Karpas-422 (cell line): ENCODE measurements around the gene RPS6KB2. TPM values are rescaled to one million over a fixed set of nuclear protein-coding genes. Genes with fewer than 3 reads are reported as not detected.

Experiments
- DNase-seq: peaks from one replicate; pipeline ENCODE4 v3.0.0-alpha.2; 2015
- H2AFZ ChIP-seq: fragments of 200-600 bp; sonication (generic); 2 replicates; pipeline ENCODE4 v1.6.1; 2014; ENCODE audit warnings: antibody characterized with exemption, low read length, mixed read lengths
- H3K27ac ChIP-seq: fragments of 200-600 bp; sonication (generic); 2 replicates; pipeline ENCODE4 v1.5.1; 2014; ENCODE audit warnings: mild to moderate bottlenecking, low read length, moderate library complexity
- H3K27me3 ChIP-seq: fragments of 200-600 bp; sonication (generic); 2 replicates; pipeline ENCODE4 v1.6.1; 2014; ENCODE audit warnings: low read length, mixed read lengths
- H3K36me3 ChIP-seq: fragments of 200-600 bp; sonication (generic); 2 replicates; pipeline ENCODE4 v1.6.1; 2014; ENCODE audit warnings: low read length, mixed read lengths; ENCODE audit not compliant: insufficient read depth
- H3K4me1 ChIP-seq: fragments of 200-600 bp; sonication (generic); 2 replicates; pipeline ENCODE4 v1.6.1; 2014; ENCODE audit warnings: mild to moderate bottlenecking, low read length, mixed read lengths
- H3K4me2 ChIP-seq: fragments of 200-600 bp; sonication (generic); 2 replicates; pipeline ENCODE4 v1.6.1; 2014; ENCODE audit warnings: low read length, low read depth, mild to moderate bottlenecking; ENCODE audit not compliant: poor library complexity, severe bottlenecking
- H3K4me3 ChIP-seq: fragments of 200-600 bp; sonication (generic); 2 replicates; pipeline ENCODE4 v1.5.1; 2014; ENCODE audit warnings: mild to moderate bottlenecking, antibody characterized with exemption, low read length, mixed read lengths
- H3K79me2 ChIP-seq: fragments of 200-600 bp; sonication (generic); 2 replicates; pipeline ENCODE4 v1.6.1; 2014; ENCODE audit warnings: mild to moderate bottlenecking, low read length, mixed read lengths
- H3K9ac ChIP-seq: fragments of 200-600 bp; sonication (generic); 2 replicates; pipeline ENCODE4 v1.6.0; 2014; ENCODE audit warnings: low read length
- H3K9me2 ChIP-seq: fragments of 200-600 bp; sonication (generic), shearing (Covaris generic); replicated peaks from 2 replicates; pipeline ENCODE4 v1.6.0; 2014; ENCODE audit warnings: mild to moderate bottlenecking, low read length, moderate library complexity; ENCODE audit not compliant: insufficient read depth
- H3K9me3 ChIP-seq: fragments of 300-700, 200-600 bp; sonication (generic); 2 replicates; pipeline ENCODE4 v1.6.1; 2014; ENCODE audit warnings: low read length, mixed read lengths
- H4K20me1 ChIP-seq: fragments of 200-600 bp; sonication (generic); 2 replicates; pipeline ENCODE4 v1.6.1; 2014; ENCODE audit warnings: mild to moderate bottlenecking, antibody characterized with exemption, low read length, low read depth; ENCODE audit not compliant: insufficient read depth
- total RNA-seq: library from RNA; depleted of rRNA; stranded (reverse); fragments of >200 nt; shearing (Covaris generic); gene quantifications from 2 replicates; pipeline ENCODE4 v1.2.3, GENCODE V29; 2014; ENCODE audit warnings: low replicate concordance

RPS6KB2 gene
- total RNA-seq, 1 experiment from 2014 or later = 48.9 TPM

DNA sequence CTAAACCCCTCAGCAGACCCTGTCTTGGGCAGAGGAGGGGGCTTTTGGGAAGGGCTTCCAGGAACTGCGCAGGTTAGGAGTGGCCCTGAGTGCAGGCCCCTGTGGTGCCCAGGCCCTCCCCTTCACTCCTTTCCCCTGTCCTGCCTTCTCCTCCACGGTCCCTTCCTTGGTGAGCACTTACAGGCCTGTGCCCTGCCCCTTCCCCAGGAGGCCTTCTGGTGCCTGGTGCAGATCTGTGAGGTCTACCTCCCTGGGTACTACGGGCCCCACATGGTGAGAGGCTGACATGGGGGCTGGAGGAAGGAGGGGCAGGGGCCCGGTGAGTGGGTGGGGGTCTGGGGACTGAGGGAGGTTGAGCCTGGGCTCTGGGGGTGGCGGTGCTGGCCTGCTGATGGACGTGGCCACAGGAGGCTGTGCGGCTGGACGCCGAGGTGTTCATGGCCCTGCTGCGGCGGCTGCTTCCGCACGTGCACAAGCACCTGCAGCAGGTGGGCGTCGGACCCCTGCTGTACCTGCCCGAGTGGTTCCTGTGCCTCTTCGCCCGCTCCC is 21.8 kb upstream of the RPS6KB2 start:
- peak overlapping the region; percentile 92 for H3K27ac ChIP-seq
- peak overlapping the region; percentile 96 for H3K4me2 ChIP-seq
- H3K9me3 ChIP-seq = no peaks in the 10 kb centered on the region
- peak overlapping the region; percentile 93; the same call in 1 of the 2 replicates for H3K4me3 ChIP-seq
- peaks cover 4% of the 10 kb centered on the region; the same call in 1 of the 2 replicates for H4K20me1 ChIP-seq
- peaks cover 95% of the 10 kb centered on the region for H3K4me1 ChIP-seq
- H3K79me2 ChIP-seq = peaks cover 8% of the 10 kb centered on the region
- no peaks in the 10 kb centered on the region for H3K36me3 ChIP-seq
- H3K9me2 ChIP-seq = no peaks in the 10 kb centered on the region
- H3K9ac ChIP-seq = peak overlapping the region; percentile 97
- H2AFZ ChIP-seq = no peak overlapping the region
- H3K27me3 ChIP-seq = no peaks in the 10 kb centered on the region
- no peak for DNase-seq

DNA sequence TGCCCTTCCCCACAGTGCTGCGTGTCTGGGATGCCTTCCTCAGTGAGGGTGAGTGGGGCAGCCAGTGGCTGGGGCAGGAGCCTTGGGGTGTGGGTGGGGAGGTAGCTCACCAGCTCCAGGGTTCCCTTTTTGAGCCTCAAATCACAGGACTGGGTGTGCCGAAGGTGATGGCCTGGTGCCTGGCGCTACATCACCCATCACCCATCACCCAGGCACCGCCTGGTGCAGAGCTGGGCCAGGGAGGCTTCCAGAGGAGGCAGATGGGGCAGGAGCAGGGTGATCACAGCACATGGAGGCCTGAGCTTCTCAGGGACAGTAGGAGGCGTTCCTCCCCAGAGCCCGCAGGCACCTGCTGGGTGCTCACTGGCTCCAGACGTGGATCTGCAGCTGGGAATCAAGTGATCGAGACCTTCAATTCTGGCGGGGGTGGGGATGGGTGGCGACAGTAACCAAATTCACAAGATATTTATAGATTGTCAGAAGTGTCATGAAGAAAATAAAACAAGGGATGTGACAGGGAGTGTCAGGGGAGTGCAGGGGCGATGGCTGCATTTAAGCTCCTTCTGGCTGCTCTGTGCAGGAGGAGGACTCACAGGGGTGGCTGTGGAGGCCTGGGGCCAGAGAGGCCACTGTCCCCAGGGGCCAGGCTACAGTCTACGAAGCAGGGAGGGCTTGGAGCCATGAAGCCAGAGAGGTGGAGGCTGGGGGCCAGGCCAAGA is 21.2 kb upstream of the RPS6KB2 start:
- H3K4me3 ChIP-seq = peak overlapping the region; percentile 93; the same call in 1 of the 2 replicates

DNA sequence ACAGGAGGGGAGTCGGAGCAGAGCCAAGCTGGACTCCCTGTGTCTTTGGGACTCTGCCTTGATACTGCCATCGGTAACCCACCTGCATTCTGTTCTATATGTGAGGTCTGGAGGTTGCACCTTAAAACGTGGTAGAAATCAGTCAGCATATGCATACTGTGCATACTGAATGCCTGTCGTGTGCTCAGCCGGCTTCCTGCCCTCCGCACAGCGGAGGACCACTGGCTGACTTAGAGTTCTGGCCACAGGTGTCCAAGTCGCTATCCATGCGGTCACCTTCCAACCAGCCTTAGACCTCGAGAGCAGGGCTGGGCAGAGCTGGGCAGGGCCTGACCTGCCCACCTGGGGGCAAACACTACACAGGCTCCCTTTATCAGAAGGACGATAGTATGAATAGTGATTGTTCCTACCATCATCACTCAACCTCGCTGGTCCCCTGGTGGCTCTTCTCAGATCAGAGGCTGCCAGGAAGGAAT is 20.6 kb upstream of the RPS6KB2 start:
- H4K20me1 ChIP-seq = peaks cover 4% of the 10 kb centered on the region; the same call in 1 of the 2 replicates
- H3K36me3 ChIP-seq = no peaks in the 10 kb centered on the region
- H3K79me2 ChIP-seq = peaks cover 8% of the 10 kb centered on the region
- peak overlapping the region; percentile 96 for H3K4me2 ChIP-seq
- H3K9me2 ChIP-seq = no peaks in the 10 kb centered on the region
- H3K4me1 ChIP-seq = peaks cover 98% of the 10 kb centered on the region
- peak overlapping the region; percentile 92 for H3K27ac ChIP-seq
- H3K9ac ChIP-seq = peak overlapping the region; percentile 97
- no peaks in the 10 kb centered on the region for H3K27me3 ChIP-seq
- DNase-seq = no peak
- no peak overlapping the region for H2AFZ ChIP-seq
- peak overlapping the region; percentile 93; the same call in 1 of the 2 replicates for H3K4me3 ChIP-seq
- H3K9me3 ChIP-seq = no peaks in the 10 kb centered on the region

More for the DNA sequence above, 21.2 kb upstream of the RPS6KB2 start:
- Histone ChIP-seq H3K9me3 (no peaks in the 10 kb centered on the region), H3K27ac (peak overlapping the region; percentile 92), H2AFZ (no peak overlapping the region), H3K9ac (peak overlapping the region; percentile 97), H3K9me2 (no peaks in the 10 kb centered on the region), H3K79me2 (peaks cover 8% of the 10 kb centered on the region), H3K36me3 (no peaks in the 10 kb centered on the region), H3K27me3 (no peaks in the 10 kb centered on the region), H4K20me1 (peaks cover 4% of the 10 kb centered on the region; the same call in 1 of the 2 replicates), H3K4me1 (peaks cover 98% of the 10 kb centered on the region), H3K4me2 (peak overlapping the region; percentile 96)
- peak; percentile 76 for DNase-seq

DNA sequence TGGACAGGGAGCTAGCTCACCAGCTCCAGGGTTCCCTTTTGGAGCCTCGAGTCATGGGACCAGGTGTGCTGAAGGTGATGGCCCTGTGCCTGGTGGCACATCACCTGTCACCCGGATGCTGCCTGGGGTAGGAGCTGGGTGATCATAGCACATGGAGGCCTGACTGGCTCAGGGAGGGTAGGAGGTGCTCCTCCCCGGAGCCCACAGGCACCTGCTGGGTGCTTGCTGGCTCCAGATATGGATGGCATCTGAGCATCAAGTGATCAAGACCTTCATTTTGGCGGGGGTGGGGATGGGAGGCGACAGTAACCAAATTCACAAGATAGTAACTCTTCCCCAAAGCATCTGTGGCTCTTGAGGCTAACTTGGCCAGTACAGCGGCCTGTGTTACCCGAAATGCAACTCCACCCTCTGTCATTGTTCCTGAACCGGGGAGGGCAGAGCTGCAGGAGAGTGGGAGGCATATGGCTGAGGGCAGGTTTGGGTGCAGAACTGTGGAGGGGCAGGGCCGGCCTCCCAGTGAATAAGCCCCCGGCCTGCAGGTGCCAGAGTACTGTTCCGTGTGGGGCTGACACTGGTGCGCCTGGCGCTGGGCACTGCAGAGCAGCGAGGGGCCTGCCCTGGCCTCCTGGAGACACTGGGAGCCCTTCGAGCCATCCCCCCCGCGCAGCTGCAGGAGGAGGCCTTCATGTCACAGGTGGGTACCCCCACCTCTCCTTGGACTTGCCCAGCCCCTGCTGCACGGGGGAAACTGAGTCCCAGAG is 19.7 kb upstream of the RPS6KB2 start:
- Histone ChIP-seq H3K4me2 (peak overlapping the region; percentile 96), H2AFZ (no peak overlapping the region), H3K27ac (peak overlapping the region; percentile 92), H3K36me3 (no peaks in the 10 kb centered on the region), H3K4me3 (peak overlapping the region; percentile 93; the same call in 1 of the 2 replicates), H3K4me1 (peaks cover 97% of the 10 kb centered on the region), H3K27me3 (no peaks in the 10 kb centered on the region), H4K20me1 (peaks cover 4% of the 10 kb centered on the region; the same call in 1 of the 2 replicates), H3K9me3 (no peaks in the 10 kb centered on the region), H3K9me2 (no peaks in the 10 kb centered on the region), H3K9ac (peak overlapping the region; percentile 97), H3K79me2 (peaks cover 8% of the 10 kb centered on the region)
- no peak for DNase-seq

DNA sequence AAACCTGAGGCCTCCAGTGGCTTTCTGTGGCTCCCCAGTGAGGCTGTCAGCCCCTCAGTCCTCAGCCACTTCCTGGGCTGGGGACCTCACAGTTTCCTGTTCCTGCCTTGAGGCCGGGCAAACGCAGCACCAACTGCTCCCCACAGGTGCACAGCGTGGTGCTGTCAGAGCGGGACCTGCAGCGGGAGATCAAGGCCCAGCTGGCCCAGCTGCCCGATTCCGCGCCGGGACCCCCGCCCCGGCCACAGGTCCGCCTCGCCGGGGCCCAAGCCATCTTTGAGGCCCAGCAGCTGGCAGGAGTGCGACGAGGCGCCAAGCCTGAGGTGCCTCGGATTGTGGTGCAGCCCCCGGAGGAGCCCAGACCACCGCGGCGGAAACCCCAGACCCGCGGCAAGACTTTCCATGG is 19.0 kb upstream of the RPS6KB2 start:
- Histone ChIP-seq H3K4me2 (peak overlapping the region; percentile 96), H3K4me1 (peaks cover 92% of the 10 kb centered on the region), H2AFZ (no peak overlapping the region), H3K36me3 (no peaks in the 10 kb centered on the region), H3K4me3 (peak overlapping the region; percentile 93; the same call in 1 of the 2 replicates), H3K9me3 (no peaks in the 10 kb centered on the region), H4K20me1 (peaks cover 4% of the 10 kb centered on the region; the same call in 1 of the 2 replicates), H3K27me3 (no peaks in the 10 kb centered on the region), H3K79me2 (peaks cover 3% of the 10 kb centered on the region), H3K9me2 (no peaks in the 10 kb centered on the region), H3K27ac (peak overlapping the region; percentile 92), H3K9ac (peak overlapping the region; percentile 97)
- peak; percentile 84 for DNase-seq

DNA sequence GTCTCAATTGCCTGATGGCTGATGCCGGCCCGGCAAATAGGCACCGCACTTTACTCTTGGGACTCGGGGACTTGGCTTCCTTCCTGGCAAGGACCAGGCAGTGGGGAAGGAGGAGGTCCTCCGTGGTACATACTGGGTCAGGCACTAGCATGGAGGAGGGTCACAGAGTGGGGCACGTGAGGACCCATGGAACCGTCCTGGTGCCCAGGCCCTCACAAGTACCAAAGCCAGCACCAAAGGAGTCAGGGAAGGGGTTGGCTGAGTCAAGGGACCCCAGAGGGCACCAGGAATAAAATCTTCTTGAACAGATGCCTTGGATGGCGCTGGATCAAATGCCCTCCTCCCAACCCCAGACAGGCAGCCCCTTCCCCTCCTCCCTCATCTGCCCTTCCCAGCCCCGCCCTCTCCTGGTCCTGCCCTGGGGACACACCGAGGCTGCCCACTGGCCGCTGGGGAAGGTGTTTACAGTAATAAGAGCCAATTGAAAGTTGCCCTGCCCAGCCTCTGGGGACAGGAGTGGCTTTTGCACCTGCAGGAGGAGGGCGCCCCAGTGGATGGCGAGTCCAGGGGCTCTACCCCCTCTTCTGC is 18.4 kb upstream of the RPS6KB2 start:
- H3K9ac ChIP-seq = peak overlapping the region; percentile 97
- no peaks in the 10 kb centered on the region for H3K36me3 ChIP-seq
- no peaks in the 10 kb centered on the region for H3K9me3 ChIP-seq
- peak overlapping the region; percentile 96 for H3K4me2 ChIP-seq
- H3K4me3 ChIP-seq = peak overlapping the region; percentile 93; the same call in 1 of the 2 replicates
- H4K20me1 ChIP-seq = peaks cover 4% of the 10 kb centered on the region; the same call in 1 of the 2 replicates
- H3K79me2 ChIP-seq = no peaks in the 10 kb centered on the region
- H3K27ac ChIP-seq = peak overlapping the region; percentile 92
- H3K27me3 ChIP-seq = no peaks in the 10 kb centered on the region
- peaks cover 86% of the 10 kb centered on the region for H3K4me1 ChIP-seq
- DNase-seq = peak; percentile 84
- H3K9me2 ChIP-seq = no peaks in the 10 kb centered on the region
- H2AFZ ChIP-seq = no peak overlapping the region

DNA sequence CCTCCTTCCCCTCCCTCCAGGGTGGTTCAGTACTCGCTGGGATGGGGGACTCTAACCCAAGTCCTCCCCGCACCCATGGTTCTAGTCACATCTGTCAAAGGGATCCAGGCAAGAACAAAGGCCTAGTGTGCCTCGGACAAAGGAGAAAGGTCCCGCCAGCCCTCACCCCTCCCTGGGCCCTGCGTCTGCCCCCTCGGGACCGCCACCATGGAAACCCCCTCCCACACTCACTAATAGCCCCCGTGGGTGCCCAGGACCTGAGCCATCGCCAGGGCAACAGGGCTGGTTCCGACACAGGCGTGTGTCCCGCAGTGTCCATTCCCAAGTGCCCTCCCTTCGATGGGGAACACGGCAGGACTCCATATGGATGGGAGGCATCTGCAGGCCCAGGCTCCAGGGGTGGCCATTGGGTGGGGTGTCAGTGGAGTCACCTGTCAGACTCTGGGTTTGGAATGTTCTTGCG is 17.9 kb upstream of the RPS6KB2 start:
- Histone ChIP-seq H2AFZ (no peak overlapping the region), H3K9me2 (no peaks in the 10 kb centered on the region), H3K4me2 (peak overlapping the region; percentile 96), H3K4me3 (peak overlapping the region; percentile 93; the same call in 1 of the 2 replicates), H3K4me1 (peaks cover 81% of the 10 kb centered on the region), H3K9ac (peak overlapping the region; percentile 33; the same call in 1 of the 2 replicates), H3K79me2 (no peaks in the 10 kb centered on the region), H3K36me3 (no peaks in the 10 kb centered on the region), H4K20me1 (peaks cover 4% of the 10 kb centered on the region; the same call in 1 of the 2 replicates), H3K9me3 (no peaks in the 10 kb centered on the region), H3K27me3 (no peaks in the 10 kb centered on the region), H3K27ac (0 out of 2 replicates have a peak overlapping the region, but pooled peaks have one; percentile 22)
- no peak for DNase-seq
